ENCODE results near the gene POMGNT2. TPM values are rescaled to one million over a fixed set of nuclear protein-coding genes. Genes with fewer than 3 reads are reported as not detected.

POMGNT2 gene
- total RNA-seq, 1 donor: 9.1 TPM

GRCh38 chr3:43079536-43080332, 26.1 kb downstream of the POMGNT2 start:
- no peak for TF ChIP-seq CTCF (IDR thresholded peaks at IDR 0.05; ENCODE audit: insufficient read depth, low read depth, low read length)
- no peak overlapping the region for H3K4me3 ChIP-seq (ENCODE audit: low read depth, low read length)

GRCh38 chr3:43077707-43078106, 28.2 kb downstream of the POMGNT2 start:
- H3K4me3 ChIP-seq (ENCODE audit: low read depth, low read length): no peak overlapping the region
- TF ChIP-seq CTCF (IDR thresholded peaks at IDR 0.05; ENCODE audit: insufficient read depth, low read depth, low read length): no peak
- DNase-seq (ENCODE audit: low read depth): no peak

More at GRCh38 chr3:43079536-43080332, 26.1 kb downstream of the POMGNT2 start:
- no peak for DNase-seq (ENCODE audit: low read depth)

GRCh38 chr3:43077261-43077660, 28.6 kb downstream of the POMGNT2 start:
- H3K4me3 ChIP-seq (ENCODE audit: low read depth, low read length): no peak overlapping the region
- TF ChIP-seq CTCF (IDR thresholded peaks at IDR 0.05; ENCODE audit: insufficient read depth, low read depth, low read length): no peak
- no peak for DNase-seq (ENCODE audit: low read depth)

- no peak for TF ChIP-seq CTCF (IDR thresholded peaks at IDR 0.05; ENCODE audit: insufficient read depth, low read depth, low read length)
- H3K4me3 ChIP-seq (ENCODE audit: low read depth, low read length): no peak overlapping the region
- DNase-seq (ENCODE audit: low read depth): no peak
Observed at GRCh38 chr3:43076857-43077256, 29.0 kb downstream of the POMGNT2 start.

GRCh38 chr3:43075904-43076661, 29.8 kb downstream of the POMGNT2 start:
- no peak overlapping the region for H3K4me3 ChIP-seq (ENCODE audit: low read depth, low read length)
- no peak for DNase-seq (ENCODE audit: low read depth)
- TF ChIP-seq CTCF (IDR thresholded peaks at IDR 0.05; ENCODE audit: insufficient read depth, low read depth, low read length): no peak

- no peak overlapping the region for H3K4me3 ChIP-seq (ENCODE audit: low read depth, low read length)
- TF ChIP-seq CTCF (IDR thresholded peaks at IDR 0.05; ENCODE audit: insufficient read depth, low read depth, low read length): no peak
- DNase-seq (ENCODE audit: low read depth): no peak
Observed at GRCh38 chr3:43074901-43075689, 30.8 kb downstream of the POMGNT2 start.

Measured in fibroblast of villous mesenchyme (primary cell).